GM23248 (cell line): ENCODE results near the gene LCNL1. TPM values are rescaled to one million over a fixed set of nuclear protein-coding genes. Genes with fewer than 3 reads are reported as not detected.
A peak's percentile ranks its signal among the peaks of the same experiment; 100 is the strongest.

Experiments used
- DNase-seq: peaks from one replicate; pipeline ENCODE4 v3.0.0-alpha.2; 2015
- H2AFZ ChIP-seq: fragments of 200-600 bp; sonication (generic); 2 replicates; pipeline ENCODE4 v1.6.1; 2016; ENCODE audit warnings: antibody characterized with exemption
- H3F3A ChIP-seq: fragments of 200-600 bp; sonication (generic); 2 replicates; pipeline ENCODE4 v1.6.1; 2016; ENCODE audit warnings: mild to moderate bottlenecking, antibody characterized with exemption, mixed run types; ENCODE audit not compliant: insufficient read depth
- H3K27ac ChIP-seq: fragments of 200-600 bp; sonication (generic); 2 replicates; pipeline ENCODE4 v1.5.1; 2016; ENCODE audit warnings: mild to moderate bottlenecking
- H3K27me3 ChIP-seq: fragments of 200-600 bp; sonication (generic); replicated peaks from 2 replicates; pipeline ENCODE4 v1.6.1; 2016; ENCODE audit warnings: mild to moderate bottlenecking; ENCODE audit not compliant: insufficient read depth
- H3K36me3 ChIP-seq: fragments of 200-600 bp; sonication (generic); 2 replicates; pipeline ENCODE4 v1.6.1; 2016; ENCODE audit warnings: low read depth, mild to moderate bottlenecking
- H3K4me1 ChIP-seq: fragments of 200-600 bp; sonication (generic); 2 replicates; pipeline ENCODE4 v1.6.1; 2016; ENCODE audit warnings: mild to moderate bottlenecking; ENCODE audit not compliant: insufficient read depth
- H3K4me2 ChIP-seq: fragments of 200-600 bp; sonication (generic); one replicate; pipeline ENCODE4 v1.6.1; 2016; ENCODE audit warnings: mild to moderate bottlenecking; ENCODE audit not compliant: unreplicated experiment
- H3K4me3 ChIP-seq: fragments of 200-600 bp; sonication (generic); 2 replicates; pipeline ENCODE4 v1.5.1; 2016; ENCODE audit warnings: mild to moderate bottlenecking
- H3K79me2 ChIP-seq: fragments of 200-600 bp; sonication (generic); 2 replicates; pipeline ENCODE4 v1.6.1; 2016; ENCODE audit warnings: mild to moderate bottlenecking; ENCODE audit not compliant: insufficient read depth
- H3K9ac ChIP-seq: fragments of 200-600 bp; sonication (generic); 2 replicates; pipeline ENCODE4 v1.6.1; 2016; ENCODE audit warnings: mild to moderate bottlenecking
- H3K9me2 ChIP-seq: fragments of 200-600 bp; sonication (generic); 2 replicates; pipeline ENCODE4 v1.6.1; 2016; ENCODE audit warnings: mixed run types, mild to moderate bottlenecking, moderate library complexity; ENCODE audit not compliant: insufficient read depth
- H3K9me3 ChIP-seq: fragments of 200-600 bp; sonication (generic); one replicate; pipeline ENCODE4 v1.6.1; 2017; ENCODE audit warnings: low read depth
- H4K20me1 ChIP-seq: fragments of 200-600 bp; sonication (generic); 2 replicates; pipeline ENCODE4 v1.6.0; 2016; ENCODE audit not compliant: insufficient read depth
- EZH2 ChIP-seq: fragments of 200-600 bp; sonication (generic); IDR thresholded peaks from 2 replicates; pipeline ENCODE4 v1.6.1; 2018; ENCODE audit warnings: antibody characterized with exemption, mild to moderate bottlenecking; ENCODE audit not compliant: insufficient read depth, poor library complexity, severe bottlenecking
- EZH2phosphoT487 ChIP-seq: fragments of 200-600 bp; sonication (generic); IDR thresholded peaks from 2 replicates; pipeline ENCODE4 v1.6.1; 2018; ENCODE audit warnings: antibody characterized with exemption, moderate library complexity, mild to moderate bottlenecking, low read depth; ENCODE audit not compliant: insufficient read depth
- WGBS, 2 experiments: methylation state at CpG; one replicate each; pipeline ENCODE4 v1.1.6; 2015 to 2017; ENCODE audit warnings: low lambda C conversion rate in 2 of 2, low coverage in 1 of 2; ENCODE audit errors: missing lambda C conversion rate in 2 of 2; 5-methylcytosine and 5-hydroxymethylcytosine counted together
- in situ Hi-C: fragments of 300-500 bp; cut with MboI; formaldehyde crosslinking; loops from 2 replicates; pipeline ENCODE4 v1.15.0; 2020
- polyA plus RNA-seq: library from polyadenylated mRNA; unstranded; fragments of >200 nt; fragmentation: Nextera tagmentation; extraction: Ambion mirVana; gene quantifications from 2 replicates; pipeline ENCODE4 v1.2.1, GENCODE V29; 2016
- total RNA-seq: library from RNA; depleted of rRNA; stranded (reverse); fragments of >200 nt; shearing (Covaris generic); gene quantifications from 2 replicates; pipeline ENCODE4 v1.2.3, GENCODE V29; 2014

The LCNL1 gene
- total and polyA plus RNA-seq, 2 experiments from 2014 or later = not detected

- 16 to 21% methylated on average over 45 to 55 of the region's 61 CpGs for WGBS, 2 experiments
- H3K36me3 ChIP-seq = peaks cover 16% of the 10 kb centered on the region; the same call in 1 of the 2 replicates
Observed at GRCh38 chr9:136943291-136944211, 39.2 kb upstream of the LCNL1 start.

GRCh38 chr9:136944212-136944518, 38.6 kb upstream of the LCNL1 start:
- Histone ChIP-seq H3K4me3 (peak overlapping the region; percentile 86), H3F3A (0 out of 2 replicates have a peak, but pooled peaks cover 1% of the 10 kb centered on the region), H4K20me1 (no peaks in the 10 kb centered on the region), H3K9ac (peak overlapping the region; percentile 91), H3K27ac (peak overlapping the region; percentile 79), H3K27me3 (no peaks in the 10 kb centered on the region), H3K4me2 (peak overlapping the region; percentile 82), H3K79me2 (peaks cover 30% of the 10 kb centered on the region), H2AFZ (0 out of 2 replicates have a peak overlapping the region, but pooled peaks have one; percentile 27), H3K9me2 (no peaks in the 10 kb centered on the region), H3K9me3 (no peaks in the 10 kb centered on the region), H3K36me3 (peaks cover 16% of the 10 kb centered on the region; the same call in 1 of the 2 replicates), H3K4me1 (no peaks in the 10 kb centered on the region)
- DNase-seq = peak; percentile 86
- TF ChIP-seq EZH2 = no peak
- TF ChIP-seq EZH2phosphoT487 = no peak
- 1% methylated on average over 25 to 27 of the region's 45 CpGs for WGBS, 2 experiments
- in situ Hi-C loops = no loop called here

More at GRCh38 chr9:136943291-136944211, 39.2 kb upstream of the LCNL1 start:
- DNase-seq = peak; percentile 72
- Histone ChIP-seq H2AFZ (0 out of 2 replicates have a peak overlapping the region, but pooled peaks have one; percentile 27), H3K4me2 (peak overlapping the region; percentile 82), H3K9me3 (no peaks in the 10 kb centered on the region), H3F3A (0 out of 2 replicates have a peak, but pooled peaks cover 5% of the 10 kb centered on the region), H3K4me3 (peak overlapping the region; percentile 86), H3K4me1 (no peaks in the 10 kb centered on the region), H3K9me2 (no peaks in the 10 kb centered on the region), H3K9ac (peak overlapping the region; percentile 91), H4K20me1 (no peaks in the 10 kb centered on the region), H3K27ac (peak overlapping the region; percentile 79), H3K27me3 (no peaks in the 10 kb centered on the region), H3K79me2 (peaks cover 30% of the 10 kb centered on the region)
- in situ Hi-C loops = no loop called here
- TF ChIP-seq EZH2phosphoT487 = no peak
- no peak for TF ChIP-seq EZH2

- Histone ChIP-seq H3K9me3 (no peaks in the 10 kb centered on the region), H4K20me1 (no peaks in the 10 kb centered on the region), H3K79me2 (peaks cover 30% of the 10 kb centered on the region), H3K4me1 (no peaks in the 10 kb centered on the region), H3F3A (no peaks in the 10 kb centered on the region), H3K4me3 (peak within 1 kb of the TSS; percentile 86), H3K4me2 (peak within 1 kb of the TSS; percentile 82), H3K9ac (peak within 1 kb of the TSS; percentile 91), H3K27ac (peak within 1 kb of the TSS; percentile 79), H3K27me3 (no peaks in the 10 kb centered on the region), H3K9me2 (no peaks in the 10 kb centered on the region), H3K36me3 (peaks cover 16% of the 10 kb centered on the region; the same call in 1 of the 2 replicates), H2AFZ (0 out of 2 replicates have a peak within 1 kb of the TSS, but pooled peaks have one; percentile 27)
- in situ Hi-C loops = no loop called here
- TF ChIP-seq EZH2phosphoT487 (no peak), EZH2 (no peak)
- DNase-seq = peak; percentile 98
- 9 to 11% methylated on average over 43 to 50 of the region's 74 CpGs for WGBS, 2 experiments
Observed at GRCh38 chr9:136944519-136945332, 38.1 kb upstream of the LCNL1 start, which contains the start of the genes C8G and FBXW5. Gene C8G, plus strand, starts transcription at chr9:136945243. Its CDS starts 78 bp downstream, at chr9:136945321. Gene FBXW5, minus strand, starts transcription at chr9:136944738. Its CDS starts 655 bp downstream, at chr9:136944083.
